ENCODE measurements around the gene PATJ.
"Not testable (repeated sequence)": the region's sequence is repeated elsewhere in the genome, so short reads cannot be mapped to it uniquely, and the experiment has no call there.

PATJ gene

DNA sequence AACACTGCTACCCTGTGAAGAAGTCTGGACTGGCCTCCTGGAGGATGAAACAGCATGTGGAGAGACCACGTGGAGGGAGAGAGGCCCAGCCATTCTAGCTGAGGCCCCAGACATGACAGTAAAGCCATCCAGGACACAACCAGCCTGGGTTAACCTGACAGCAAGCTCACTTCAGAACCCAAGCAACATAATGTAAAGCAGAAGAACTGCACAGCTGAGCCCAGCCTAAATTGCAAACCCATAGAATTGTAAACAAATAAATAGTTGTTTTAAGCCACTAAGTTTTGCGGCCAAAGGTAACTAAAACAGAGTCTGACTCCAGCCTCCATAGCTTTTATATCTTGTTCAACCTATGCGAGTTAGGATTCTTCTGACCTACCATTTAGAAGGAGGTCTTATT lies 355.2 kb downstream of the PATJ start:
- DNase-seq (ENCODE audit: low read depth in 2 of 2), result no peak

DNA sequence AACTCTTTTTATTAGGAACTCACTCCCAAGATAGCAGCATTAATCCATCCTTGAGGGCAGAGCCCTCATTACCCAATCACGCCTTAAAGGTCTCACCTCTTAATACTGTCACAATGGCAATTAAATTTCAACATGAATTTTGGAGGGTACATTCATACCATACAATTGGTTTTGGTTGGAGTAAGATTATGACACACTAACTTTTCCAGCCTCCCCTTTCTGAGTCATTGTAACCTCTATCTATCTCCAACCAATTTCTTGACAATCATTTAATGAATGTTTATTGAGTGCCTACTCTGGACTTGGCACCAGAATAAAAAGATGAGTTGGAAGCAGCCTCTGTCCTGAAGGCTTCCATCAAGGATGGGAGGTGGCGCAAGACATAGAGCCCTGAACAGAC lies 358.2 kb downstream of the PATJ start:
- DNase-seq (ENCODE audit: low read depth in 2 of 2), result no peak

GRCh38 chr1:62103846-62104245 lies 361.6 kb downstream of the PATJ start:
- DNase-seq (ENCODE audit: low read depth in 2 of 2), result no peak

GRCh38 chr1:62107923-62108322 lies 365.6 kb downstream of the PATJ start:
- no peak for DNase-seq (ENCODE audit: low read depth in 2 of 2)

DNA sequence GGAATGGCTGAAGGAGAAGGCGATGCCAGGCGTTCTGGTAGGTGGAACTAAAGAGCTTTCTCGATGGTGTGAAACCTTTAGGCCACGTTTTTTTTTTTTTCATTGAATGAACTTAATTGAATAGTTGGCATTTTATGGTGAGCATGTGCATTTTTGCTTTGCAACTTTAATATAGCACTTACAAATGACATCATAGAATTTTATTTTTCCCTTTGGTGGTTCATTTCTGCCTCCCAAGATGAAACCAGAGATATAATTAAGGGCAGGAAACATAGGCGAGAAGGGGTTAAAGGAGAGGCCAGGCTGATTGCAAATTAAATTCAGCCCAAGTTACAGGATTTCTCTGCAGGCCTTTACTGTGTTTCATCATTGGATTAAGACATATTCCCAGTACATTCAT lies 366.8 kb downstream of the PATJ start:
- no peak for DNase-seq (ENCODE audit: low read depth in 2 of 2)

GRCh38 chr1:62110198-62110817 lies 368.0 kb downstream of the PATJ start:
- DNase-seq (ENCODE audit: low read depth in 2 of 2), result no peak

GRCh38 chr1:62111084-62111483 lies 368.8 kb downstream of the PATJ start:
- no peak for DNase-seq (ENCODE audit: low read depth in 2 of 2)

GRCh38 chr1:62113507-62113906 lies 371.2 kb downstream of the PATJ start:
- no peak for DNase-seq (ENCODE audit: low read depth in 2 of 2)

- DNase-seq (ENCODE audit: low read depth in 2 of 2), result no peak
These were observed 374.9 kb downstream of the PATJ start for GRCh38 chr1:62117018-62117750.

- DNase-seq (ENCODE audit: low read depth in 2 of 2), result no peak
These were observed 384.5 kb downstream of the PATJ start for GRCh38 chr1:62126579-62127290.

DNA sequence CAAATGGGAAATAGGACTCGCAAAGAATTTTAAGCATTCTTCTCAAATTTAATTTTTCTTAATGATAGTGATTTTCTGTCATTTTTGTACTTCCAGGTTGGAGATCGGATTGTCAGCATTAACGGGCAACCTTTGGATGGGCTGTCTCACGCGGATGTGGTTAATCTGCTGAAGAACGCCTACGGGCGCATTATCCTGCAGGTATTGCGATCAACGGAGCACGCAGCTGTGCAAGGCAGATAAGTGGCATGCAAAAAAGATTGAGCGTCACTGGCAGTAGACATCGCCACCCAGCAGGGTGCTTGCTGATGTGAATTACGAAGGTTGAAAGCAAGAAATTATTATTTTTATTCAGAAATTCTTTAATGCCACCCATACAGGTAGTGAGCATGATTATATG lies 386.5 kb downstream of the PATJ start:
- DNase-seq (ENCODE audit: low read depth in 2 of 2), result no peak

GRCh38 chr1:62131093-62131725 lies 388.9 kb downstream of the PATJ start:
- no peak for DNase-seq (ENCODE audit: low read depth in 2 of 2)

GRCh38 chr1:62138029-62138428 lies 395.7 kb downstream of the PATJ start:
- no peak for DNase-seq (ENCODE audit: low read depth in 2 of 2)

DNA sequence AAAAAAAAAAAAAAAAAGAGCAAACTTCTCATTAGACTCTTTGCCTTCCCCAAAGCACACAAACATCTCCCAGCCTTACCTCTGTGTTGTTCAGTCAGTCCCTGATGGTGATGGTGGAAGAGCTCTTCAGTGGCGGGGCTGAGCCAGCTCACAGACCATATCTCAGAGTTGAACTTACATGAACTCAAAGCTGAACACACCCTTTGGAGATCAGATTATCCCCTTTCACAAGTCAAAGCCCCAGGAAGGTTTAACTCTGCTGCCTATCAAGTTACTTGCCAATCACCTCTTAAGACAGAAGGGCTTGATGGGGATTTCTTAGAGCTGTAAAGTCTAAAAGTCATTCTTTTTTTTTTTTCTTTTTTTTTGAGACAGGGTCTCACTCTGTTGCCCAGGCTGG lies 397.1 kb downstream of the PATJ start:
- no peak for DNase-seq (ENCODE audit: low read depth in 2 of 2)

- DNase-seq (ENCODE audit: low read depth in 2 of 2), result no peak
These were observed 398.4 kb downstream of the PATJ start for GRCh38 chr1:62140666-62141065.

DNA sequence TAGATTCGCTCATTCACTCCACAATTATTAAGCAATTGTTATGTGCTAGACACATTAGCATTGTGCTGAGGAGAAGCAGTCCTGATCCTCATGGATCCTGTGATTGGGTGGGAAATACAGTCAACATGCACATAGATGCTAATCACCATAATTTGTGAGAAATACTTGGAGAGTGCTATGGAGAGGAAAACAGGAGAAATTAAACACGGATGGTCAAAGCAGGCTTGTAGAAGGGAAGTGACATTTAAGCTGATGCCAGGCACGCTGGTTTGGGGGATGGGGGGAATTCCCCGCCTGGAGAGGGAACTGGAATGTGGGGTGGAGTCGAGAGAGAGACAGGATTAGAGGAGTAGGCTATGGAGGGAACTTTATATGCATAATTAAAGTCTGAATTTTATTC lies 400.2 kb downstream of the PATJ start:
- DNase-seq (ENCODE audit: low read depth in 2 of 2), result no peak

DNA sequence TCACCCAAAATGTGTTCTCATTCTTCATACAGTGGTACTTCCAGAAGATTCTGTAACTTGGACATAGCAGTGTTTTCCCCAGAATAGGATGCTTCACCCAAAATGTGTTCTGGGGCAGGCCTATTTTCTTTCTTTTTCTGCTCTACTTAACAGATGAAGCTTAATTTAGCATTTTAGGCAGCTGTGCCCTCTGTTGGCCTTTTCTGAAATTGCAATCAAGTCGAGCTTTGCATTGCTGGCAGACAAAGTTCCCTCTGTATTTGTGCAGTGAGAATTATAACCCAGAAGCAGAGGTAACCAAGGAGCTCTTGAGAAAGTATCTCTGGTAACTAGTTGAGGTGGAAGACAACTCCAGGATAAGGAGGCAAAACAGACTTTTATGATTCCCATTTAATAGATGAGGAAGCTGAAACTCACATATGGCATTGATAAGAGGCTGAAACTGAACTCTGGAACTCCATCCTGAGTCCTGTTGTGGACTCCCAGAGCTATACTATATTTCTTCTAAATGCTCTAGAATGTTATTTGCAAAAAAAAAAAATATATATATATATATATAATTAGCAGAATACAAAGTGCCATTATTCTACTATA lies 402.1 kb downstream of the PATJ start:
- no peak for DNase-seq (ENCODE audit: low read depth in 2 of 2)

DNA sequence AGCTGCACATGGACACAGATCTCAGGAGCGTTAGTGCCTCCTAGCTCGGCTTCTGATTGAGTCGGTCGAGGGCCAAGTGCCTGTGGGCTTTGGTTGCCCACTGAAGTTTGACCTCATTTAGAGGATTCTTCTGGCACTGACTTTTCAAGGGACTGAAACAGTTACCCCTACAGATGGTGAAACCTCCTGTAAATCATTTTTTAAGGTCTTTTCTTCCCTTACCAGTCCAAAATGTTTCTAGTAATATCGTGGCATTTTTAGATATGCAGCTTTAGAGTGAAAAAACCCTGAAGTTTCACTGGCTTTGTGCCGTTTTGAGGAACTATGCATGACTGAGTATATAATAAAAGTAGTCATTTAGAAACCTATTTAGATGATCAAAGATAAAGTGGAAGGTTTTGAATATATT lies 417.7 kb downstream of the PATJ start:
- DNase-seq (ENCODE audit: low read depth in 2 of 2), result no peak

DNA sequence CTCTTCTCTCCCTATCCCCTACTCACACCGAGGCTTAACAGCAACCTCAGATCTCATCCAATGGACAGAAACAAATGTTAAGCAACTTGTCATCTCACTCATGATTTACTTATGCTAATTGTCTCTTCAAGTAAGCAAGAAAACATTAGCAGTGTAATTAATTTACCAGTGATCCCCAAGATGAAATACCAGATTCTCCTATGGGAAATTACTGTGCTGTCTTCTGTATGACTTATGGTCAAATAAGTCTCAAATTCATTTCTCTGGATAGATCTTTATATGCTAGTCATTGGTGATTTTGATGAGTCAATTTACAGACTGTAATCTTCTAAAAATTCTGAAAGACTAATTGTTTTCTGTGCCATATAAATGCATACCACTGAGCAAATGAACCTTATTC lies 419.4 kb downstream of the PATJ start:
- DNase-seq (ENCODE audit: low read depth in 2 of 2), result no peak

DNA sequence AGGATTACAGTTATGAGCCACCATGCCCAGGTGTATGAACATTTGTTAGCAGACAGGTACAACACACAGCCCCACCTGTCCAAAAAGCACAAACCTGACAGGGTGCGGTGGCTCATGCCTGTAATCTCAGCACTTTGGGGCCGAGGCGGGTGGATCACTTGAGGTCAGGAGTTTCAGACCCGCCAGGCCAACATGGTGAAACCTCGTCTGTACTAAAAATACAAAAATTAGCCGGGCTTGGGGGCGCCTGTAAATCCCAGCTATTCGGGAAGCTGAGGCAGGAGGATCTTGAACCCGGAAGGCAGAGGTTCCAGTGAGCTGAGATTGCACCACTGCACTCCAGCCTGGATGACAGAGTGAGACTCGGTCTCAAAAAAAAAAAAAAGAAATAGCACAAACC lies 428.1 kb downstream of the PATJ start:
- not testable (repeated sequence) for DNase-seq (ENCODE audit: low read depth in 2 of 2)

- peak in 1 of 2 donors; percentile 1 for DNase-seq (ENCODE audit: low read depth in 2 of 2)
These were observed 433.4 kb downstream of the PATJ start for GRCh38 chr1:62175568-62176179.

Data from stimulated activated CD8-positive, alpha-beta memory T cell treated with anti-CD3 and anti-CD28 coated beads, Interleukin-2, amount 100 ng/mL, for 1 hour (primary cell).